Stimulated activated CD8-positive, alpha-beta memory T cell treated with anti-CD3 and anti-CD28 coated beads, Interleukin-4, amount 100 ng/mL, for 24 hours (primary cell): ENCODE measurements around the gene SP3.
"Not testable (repeated sequence)": the region's sequence is repeated elsewhere in the genome, so short reads cannot be mapped to it uniquely, and the experiment has no call there.

ENCODE experiments used
- DNase-seq: peaks from one replicate; pipeline ENCODE4 v3.0.0-alpha.2; 2020; ENCODE audit warnings: low read depth

SP3 gene

GRCh38 chr2:173889464-173889863, 75.7 kb downstream of the SP3 start:
- not testable (repeated sequence) for DNase-seq

GRCh38 chr2:173886613-173887012, 78.6 kb downstream of the SP3 start:
- no peak for DNase-seq

GRCh38 chr2:173884025-173884802, 81.0 kb downstream of the SP3 start:
- no peak for DNase-seq

- no peak for DNase-seq
Observed at GRCh38 chr2:173881886-173882285, 83.3 kb downstream of the SP3 start.

- DNase-seq = no peak
Observed at GRCh38 chr2:173881461-173881860, 83.7 kb downstream of the SP3 start.

- DNase-seq = no peak
Observed at GRCh38 chr2:173880561-173880960, 84.6 kb downstream of the SP3 start.

GRCh38 chr2:173876833-173877413, 88.2 kb downstream of the SP3 start:
- DNase-seq = no peak

GRCh38 chr2:173874894-173875237, 90.3 kb downstream of the SP3 start:
- DNase-seq = no peak

- DNase-seq = no peak
Observed at GRCh38 chr2:173874003-173874893, 90.9 kb downstream of the SP3 start.

- DNase-seq = no peak
Observed at GRCh38 chr2:173872714-173873113, 92.5 kb downstream of the SP3 start.

GRCh38 chr2:173869244-173870229, 95.6 kb downstream of the SP3 start:
- DNase-seq = no peak

- DNase-seq = no peak
Observed at GRCh38 chr2:173868406-173868805, 96.8 kb downstream of the SP3 start.

GRCh38 chr2:173866874-173867618, 98.1 kb downstream of the SP3 start:
- DNase-seq = no peak

GRCh38 chr2:173865971-173866873, 99.0 kb downstream of the SP3 start:
- no peak for DNase-seq

GRCh38 chr2:173862612-173863217, 102.5 kb downstream of the SP3 start:
- DNase-seq = no peak

- no peak for DNase-seq
Observed at GRCh38 chr2:173860566-173860965, 104.6 kb downstream of the SP3 start.

- DNase-seq = no peak
Observed at GRCh38 chr2:173860082-173860481, 105.1 kb downstream of the SP3 start.

- no peak for DNase-seq
Observed at GRCh38 chr2:173858291-173858731, 106.9 kb downstream of the SP3 start.
